ENCODE data around the gene TUBE1.
A peak's percentile ranks its signal among the peaks of the same experiment; 100 is the strongest.
"Not testable (repeated sequence)": the region's sequence is repeated elsewhere in the genome, so short reads cannot be mapped to it uniquely, and the experiment has no call there.

The TUBE1 gene, protein sequence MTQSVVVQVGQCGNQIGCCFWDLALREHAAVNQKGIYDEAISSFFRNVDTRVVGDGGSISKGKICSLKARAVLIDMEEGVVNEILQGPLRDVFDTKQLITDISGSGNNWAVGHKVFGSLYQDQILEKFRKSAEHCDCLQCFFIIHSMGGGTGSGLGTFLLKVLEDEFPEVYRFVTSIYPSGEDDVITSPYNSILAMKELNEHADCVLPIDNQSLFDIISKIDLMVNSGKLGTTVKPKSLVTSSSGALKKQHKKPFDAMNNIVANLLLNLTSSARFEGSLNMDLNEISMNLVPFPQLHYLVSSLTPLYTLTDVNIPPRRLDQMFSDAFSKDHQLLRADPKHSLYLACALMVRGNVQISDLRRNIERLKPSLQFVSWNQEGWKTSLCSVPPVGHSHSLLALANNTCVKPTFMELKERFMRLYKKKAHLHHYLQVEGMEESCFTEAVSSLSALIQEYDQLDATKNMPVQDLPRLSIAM

DNA sequence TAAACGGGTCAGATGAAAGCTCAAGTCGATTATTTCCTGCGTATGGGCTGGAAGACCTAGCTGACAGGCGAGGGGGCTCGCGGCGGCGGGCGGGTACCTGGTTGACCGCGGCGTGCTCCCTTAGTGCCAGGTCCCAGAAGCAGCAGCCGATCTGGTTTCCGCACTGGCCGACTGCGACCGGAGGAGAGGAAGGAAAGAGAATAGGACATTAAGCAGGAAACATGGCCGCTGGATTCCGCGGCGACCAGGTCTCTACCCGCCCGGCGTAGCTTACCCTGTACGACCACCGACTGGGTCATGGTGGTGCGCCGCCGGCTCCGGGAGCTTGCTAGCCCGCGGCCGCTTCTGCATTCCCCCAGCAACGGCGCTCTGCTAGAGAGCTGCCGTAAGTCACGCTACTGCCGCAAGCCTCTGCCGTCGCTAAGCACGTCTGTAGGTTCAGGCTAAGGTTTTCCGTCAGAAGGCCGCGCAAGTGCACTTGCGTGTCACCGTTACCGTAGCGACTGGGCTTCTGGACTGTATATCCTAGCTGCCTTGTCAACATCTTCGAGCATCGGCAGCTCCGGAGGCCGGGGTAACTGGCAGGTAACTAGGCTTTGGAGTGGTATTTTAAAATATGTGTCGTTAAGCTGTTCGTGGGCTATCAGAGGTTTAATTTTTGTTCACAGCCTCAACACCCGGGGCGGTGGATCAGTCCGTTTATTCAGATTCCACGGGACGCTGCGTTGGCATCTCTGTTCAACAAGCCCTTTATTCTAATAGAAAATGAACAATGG lies at the start of gene TUBE1, which contains the start of gene FAM229B:
Gene TUBE1 (minus strand): TSS at position 347 of the 776 bp plus-strand sequence. CDS start 48 bp downstream, at position 299.
Gene FAM229B (plus strand): TSS at position 456 of the 776 bp plus-strand sequence. CDS start 11,693 bp downstream, outside the sequence.
- DNase-seq = peak; percentile 88

DNA sequence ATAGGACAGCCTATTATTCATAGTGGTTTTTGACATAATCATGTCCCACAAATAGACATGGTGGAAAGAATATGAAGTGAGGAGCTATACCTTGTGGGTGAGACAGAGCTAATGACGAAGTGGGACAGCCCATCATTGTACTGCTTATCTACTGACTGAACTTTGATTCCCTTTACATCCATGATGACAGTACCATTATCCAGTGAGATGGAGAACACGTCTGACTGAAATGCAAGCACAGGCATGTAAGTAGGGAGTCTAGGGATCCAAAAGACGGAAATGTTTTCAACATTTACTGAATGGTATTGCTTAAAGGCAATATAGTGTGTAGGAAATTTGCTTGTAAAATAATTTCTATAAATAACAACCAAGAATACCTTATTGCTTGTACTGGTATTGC lies 43.6 kb upstream of the TUBE1 start:
- DNase-seq = no peak

DNA sequence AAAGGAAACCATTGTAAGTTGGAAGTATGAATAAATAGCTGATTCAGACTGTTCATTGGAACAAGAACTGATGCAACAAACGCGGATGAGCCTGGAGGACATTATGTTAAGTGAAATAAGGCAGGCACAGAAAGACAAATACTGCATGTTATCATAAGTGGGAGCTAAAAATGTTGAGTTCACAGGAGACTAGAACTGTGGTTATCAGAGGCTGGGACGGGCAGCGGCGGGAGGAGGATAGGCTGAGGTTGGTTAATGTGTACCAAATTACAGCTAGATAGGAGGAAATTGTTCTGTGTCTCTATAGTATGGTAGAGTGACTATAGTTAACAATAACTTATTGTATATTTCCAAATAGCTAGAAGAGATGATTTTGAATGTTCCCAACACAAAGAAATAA lies 40.9 kb upstream of the TUBE1 start:
- no peak for DNase-seq

DNA sequence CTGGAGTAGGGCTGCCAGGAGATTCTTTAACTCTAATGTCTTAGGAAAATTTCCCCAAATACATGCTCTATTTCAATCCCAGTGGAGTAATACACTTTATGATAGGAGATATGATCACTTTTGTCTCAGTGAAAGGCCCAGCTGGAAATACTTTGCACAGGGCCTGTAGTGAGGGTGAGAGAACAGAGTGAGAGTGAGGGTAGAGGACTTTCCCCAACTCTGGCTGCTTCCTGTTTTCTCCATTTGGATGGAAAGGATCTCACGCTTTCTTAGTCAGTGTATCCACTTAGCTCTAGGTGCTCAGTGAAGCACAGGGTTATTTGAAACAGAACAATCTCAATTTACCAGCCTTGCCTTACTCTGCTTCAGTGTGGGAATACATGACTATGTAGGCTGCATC lies 36.7 kb upstream of the TUBE1 start:
- DNase-seq = no peak

DNA sequence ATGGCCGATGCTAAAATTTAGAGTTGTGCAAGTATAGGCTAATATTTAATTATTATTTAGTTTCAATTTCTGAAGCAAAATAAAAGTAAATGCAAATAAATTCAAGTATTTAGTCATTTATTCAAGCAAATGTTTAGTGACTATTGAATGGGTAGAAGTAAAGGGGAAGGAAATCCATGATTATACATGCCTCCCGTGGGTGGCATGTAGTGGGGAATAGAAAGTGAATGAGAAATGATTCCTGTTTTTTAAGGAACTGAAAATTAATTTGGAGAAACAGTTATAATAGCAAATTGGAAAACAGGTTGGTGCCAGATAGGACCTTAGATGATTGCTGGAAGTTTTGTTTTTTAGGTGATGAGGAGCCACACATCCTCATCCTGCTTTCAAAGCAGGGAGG lies 35.5 kb upstream of the TUBE1 start:
- no peak for DNase-seq

DNA sequence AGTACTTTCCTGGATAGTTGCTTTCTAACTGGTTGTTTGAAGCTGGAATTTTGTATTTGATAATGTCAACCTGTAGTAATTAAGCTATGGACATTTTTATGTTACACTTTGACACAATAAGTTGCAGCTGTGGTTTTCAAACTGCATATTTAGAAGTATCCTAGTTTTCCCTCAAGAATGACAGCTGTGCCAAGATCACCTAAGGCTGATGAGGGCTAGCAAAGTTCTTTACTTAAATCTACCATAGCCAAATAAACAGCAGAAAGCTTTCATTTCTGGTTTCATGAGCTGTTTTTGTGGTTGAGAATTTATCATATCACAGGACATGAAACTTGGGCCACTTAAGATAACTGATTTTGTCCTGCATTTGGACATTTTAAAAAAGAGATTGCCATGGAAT lies 30.8 kb upstream of the TUBE1 start:
- DNase-seq = no peak

DNA sequence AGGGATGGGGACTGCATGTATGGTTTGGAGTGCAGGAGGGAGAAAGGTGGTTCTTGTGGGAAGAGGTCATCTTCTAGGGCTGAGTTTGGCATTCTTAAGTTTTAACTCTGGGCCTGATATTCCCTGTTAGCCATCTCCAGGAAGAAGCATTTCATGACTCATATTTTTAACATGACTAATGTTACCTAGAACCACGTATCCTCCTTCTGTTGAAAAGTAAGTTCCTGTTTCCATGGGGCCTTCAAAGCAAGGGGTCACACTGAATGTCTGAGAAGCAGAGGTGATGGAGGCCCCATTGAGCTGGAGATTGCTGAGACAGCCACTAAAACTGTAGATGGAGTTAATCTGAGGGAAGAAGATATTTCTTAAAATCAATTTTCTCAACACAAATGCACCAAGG lies 30.3 kb upstream of the TUBE1 start:
- DNase-seq = no peak

DNA sequence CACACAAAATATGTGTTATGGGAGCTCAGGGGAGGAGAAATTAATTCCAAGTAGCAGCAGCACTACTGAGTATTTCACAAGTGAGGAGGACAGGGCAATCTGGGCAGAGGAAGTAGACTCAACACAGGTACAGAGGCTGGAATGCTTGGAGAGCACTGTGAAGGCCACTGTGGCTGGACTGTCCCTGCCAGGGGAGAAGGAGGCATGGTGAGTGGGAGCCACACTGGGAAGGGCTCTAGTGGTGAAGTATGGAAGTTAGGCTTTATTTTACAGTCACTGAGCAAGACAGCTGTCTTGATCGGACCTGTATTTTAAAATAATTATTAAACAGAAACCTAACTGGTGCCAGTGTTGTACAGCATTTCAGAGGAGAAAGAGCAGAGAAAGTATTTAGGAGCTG lies 28.9 kb upstream of the TUBE1 start:
- DNase-seq = no peak

DNA sequence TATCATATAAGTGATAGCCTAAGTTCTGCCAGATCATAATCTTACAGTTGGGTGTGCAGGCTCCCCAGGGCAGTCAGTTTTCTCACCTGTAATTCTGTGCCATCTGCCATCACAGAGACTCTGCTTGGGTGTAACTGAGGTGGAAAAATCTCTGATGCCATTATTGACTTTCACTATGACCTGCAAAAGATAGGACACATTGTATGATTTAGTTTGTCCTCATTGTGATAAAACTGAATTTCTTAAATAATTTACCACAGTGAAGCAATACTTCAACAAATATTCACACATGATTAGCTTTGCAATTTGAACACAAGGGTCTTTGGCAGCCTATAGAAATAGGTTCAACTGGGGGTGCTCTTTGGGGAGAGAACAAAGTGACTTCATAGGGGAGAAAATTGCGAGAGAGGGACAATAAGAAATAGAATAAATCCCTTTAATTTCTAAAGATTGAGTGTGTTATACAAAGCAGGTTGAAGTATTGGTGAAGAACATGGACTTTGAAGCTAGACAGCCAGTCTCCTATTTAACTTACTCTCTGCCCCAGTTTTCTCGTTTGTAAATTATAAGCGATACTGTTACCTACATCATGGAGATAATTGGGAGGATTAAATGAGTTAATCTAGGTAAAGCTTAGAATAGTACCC lies 27.4 kb upstream of the TUBE1 start:
- no peak for DNase-seq

DNA sequence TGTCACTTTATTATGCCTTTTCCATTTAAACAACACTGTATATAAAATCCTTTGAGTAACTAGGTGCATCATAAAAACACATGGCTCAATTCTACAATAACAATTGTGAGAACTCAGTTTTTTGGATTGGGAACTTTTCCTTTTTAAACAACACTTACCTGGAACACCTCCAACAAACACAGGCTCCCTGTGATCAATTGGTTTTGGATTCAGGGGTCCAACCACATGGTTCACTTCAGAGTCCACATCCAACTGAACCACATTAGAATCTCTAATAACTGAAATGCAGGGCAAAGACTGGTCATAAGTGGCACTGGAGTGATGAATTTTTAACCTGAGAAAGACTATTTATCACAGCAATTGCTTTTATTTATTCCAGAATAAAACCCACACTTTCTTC lies 26.6 kb upstream of the TUBE1 start:
- no peak for DNase-seq

DNA sequence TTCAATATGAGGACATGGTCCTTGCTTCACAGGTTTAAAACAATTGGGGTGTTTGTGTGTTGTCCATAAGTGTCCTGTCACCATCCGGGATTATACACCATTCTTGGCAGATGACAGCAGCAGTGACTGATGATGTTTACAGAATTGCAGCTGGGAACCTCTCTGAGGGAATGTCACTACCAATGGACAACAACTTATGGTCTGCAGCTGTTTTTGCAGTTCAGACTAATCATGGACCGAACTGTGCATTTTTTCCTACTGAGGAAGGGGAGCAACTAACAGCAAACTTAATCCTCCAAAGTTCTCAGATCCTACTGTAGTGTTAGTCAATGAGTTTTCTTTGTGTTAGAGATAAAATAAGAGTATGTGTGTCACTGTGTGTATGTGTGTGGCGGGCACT lies 26.1 kb upstream of the TUBE1 start:
- DNase-seq = no peak

DNA sequence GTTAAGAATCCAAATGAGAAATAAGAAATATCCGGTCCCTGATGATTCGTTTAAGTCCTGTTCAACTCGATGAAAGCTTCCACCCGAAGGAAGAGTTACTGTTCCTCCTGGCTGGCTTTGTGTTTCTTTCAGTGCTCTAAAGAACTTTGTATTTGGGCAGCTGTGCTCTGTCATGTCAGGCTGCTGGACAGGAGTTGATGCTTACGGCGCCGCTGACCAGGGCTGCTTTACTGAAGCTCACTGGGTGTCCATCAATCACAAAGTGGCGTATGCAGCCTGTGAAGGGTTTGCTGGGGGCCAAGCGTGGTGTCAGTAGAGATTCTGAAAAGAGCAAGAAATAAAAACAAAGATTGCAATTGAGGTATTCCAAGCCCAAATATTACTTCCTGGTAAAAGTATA lies 22.0 kb upstream of the TUBE1 start:
- no peak for DNase-seq

DNA sequence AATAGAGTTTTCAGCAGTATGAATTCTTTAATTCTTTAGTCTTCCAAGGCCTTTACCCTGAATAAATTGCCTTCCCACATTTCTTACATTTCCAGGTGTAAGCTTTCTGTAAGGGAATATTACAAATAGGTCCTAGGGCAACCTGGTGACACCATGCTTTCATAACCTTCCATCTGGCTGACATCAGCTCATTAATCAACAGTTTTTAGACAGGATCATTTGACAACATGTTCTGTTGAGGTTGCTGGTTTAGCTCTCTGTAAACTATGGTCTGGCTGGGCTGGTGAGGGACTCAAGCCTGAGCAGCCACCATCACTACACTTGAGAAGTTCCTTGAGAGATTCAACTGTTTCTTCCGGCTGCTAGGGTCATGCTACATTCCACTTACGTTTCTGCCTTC lies 19.3 kb upstream of the TUBE1 start:
- no peak for DNase-seq

DNA sequence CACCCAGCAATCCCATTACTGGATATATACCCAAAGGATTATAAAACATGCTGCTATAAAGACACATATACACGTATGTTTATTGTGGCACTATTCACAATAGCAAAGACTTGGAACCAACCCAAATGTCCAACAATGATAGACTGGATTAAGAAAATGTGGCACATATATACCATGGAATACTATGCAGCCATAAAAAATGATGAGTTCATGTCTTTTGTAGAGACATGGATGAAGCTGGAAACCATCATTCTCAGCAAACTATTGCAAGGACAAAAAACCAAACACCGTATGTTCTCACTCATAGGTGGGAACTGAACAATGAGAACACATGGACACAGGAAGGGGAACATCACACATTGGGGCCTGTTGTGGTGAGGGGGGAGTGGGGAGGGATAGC lies 18.7 kb upstream of the TUBE1 start:
- not testable (repeated sequence) for DNase-seq

DNA sequence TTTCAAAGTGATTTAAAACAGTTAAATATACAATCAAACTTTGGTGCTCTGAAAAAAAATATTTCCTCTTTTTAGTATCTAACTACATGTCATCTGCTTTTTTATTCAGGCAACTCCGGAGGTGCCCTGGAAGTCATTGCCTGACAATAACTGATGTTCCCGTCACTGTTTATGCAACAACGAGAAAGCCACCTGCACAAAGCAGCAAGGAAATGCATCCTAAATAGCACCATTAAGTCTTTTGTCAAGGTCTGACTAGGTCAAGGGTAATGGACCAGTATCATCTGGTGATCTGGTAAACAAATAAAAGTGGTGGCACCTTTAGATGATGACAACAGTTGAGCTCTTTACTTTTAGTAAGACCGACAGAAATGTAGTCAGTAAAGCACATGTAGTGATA lies 13.3 kb upstream of the TUBE1 start:
- DNase-seq = no peak

DNA sequence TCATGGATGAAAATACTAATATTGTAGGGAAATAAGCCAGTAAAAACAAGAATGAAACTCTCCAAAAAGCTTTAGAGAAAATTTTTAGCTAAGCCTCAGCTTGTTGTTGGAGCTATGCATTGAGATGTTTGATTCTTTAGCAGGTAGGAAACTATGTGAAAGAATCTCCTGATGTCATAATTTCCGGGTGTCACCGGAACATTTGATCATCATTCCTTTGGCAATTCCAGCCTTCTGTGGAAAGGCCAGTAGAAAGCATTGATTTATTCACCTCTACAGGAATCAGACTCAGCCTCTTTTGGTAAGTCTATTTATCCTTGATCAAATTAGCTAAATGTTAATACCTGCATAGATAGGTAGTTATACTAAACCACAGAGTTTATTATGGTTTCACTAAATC lies 9.6 kb upstream of the TUBE1 start:
- DNase-seq = no peak

DNA sequence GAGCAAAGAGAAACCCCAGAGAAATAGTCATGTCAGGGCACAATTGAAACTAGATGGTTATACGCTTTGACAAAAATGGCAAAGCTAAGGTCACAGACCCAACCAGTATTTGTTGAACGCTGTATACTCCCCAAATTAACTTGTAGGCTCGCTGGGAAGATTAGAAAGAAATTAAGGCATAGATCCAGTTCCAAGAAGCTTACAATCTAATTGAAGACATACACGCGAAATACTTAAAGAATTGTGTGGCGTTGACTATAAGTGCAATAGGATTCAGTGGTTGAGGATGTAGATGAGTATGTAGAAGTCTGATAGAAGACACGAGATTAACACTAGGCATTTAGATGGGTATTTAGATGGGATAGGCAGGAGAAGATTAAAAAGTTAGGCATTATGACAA lies 634 bp upstream of the TUBE1 start:
- DNase-seq = no peak

DNA sequence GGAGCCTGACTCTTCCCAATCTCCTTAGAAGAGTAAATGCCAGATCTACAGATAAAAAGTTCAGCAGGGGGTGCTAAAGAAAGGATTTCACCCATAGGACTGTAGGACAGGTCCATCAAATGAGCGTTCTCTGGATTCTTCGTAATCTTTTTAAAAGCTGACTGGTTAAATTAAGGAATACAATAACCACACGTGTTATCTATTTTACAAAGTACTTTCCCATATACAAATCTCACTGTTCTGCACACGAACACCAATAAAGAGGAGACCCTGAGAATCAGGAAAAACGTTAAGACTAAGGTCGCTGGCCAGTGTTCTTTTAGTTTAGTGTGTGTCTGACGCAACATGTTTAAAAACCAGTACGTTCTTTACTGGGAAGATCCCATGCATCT lies 542 bp downstream of the TUBE1 start:
- DNase-seq = no peak

DNA sequence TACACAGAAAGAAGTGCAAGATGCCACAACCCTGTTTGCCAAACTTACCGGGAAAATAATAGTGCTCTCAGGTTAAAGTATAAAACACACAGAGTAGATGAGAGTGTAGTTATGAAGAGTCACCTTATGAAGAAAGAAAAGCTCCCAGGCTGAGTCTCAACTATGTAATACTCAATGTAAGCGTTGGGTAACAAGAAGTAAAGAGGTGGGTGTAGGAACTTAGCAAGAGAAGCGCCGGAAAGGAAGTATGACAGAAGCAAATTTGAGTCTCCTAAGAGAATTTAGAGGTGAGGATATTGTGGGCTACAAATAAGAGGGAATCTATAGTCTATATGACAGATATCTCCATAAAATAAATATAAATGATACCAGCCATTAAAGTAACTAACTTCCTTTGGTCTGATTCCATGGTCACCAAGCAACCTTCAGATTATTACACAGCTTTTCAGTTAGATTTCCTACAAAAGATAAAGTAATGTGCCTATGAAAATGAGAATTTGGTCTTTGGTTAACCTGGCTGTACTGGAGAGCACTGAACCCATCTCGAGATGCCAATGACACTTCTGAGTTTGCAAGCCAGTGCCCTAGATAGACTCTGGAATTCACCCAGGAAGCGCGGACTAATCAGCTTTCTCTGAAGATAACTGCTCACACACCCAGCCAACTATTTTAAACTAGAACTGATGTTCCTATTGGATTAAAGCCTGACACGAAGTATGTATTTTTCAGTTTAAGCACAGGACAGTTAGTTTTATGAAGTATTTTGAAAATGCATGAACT lies 1.8 kb downstream of the TUBE1 start:
- DNase-seq = no peak

DNA sequence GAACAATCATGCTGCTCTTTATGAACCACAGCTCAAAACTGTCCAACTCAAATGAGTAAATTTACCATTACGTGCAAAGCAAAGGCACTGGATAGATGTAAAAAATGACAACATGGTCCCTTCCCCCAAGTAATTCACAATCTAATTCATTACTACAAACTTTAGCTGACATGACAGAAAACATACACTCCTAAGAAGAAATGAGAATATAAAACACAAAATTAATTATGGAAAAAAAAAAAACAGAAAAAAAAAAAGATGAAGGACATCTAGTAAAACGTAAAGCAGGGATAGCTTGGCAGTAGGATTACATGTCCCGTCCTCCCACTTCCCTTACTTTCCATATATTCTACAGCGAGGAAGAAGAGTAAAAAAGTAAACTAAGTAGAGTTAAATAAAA lies 5.7 kb downstream of the TUBE1 start:
- no peak for DNase-seq

DNA sequence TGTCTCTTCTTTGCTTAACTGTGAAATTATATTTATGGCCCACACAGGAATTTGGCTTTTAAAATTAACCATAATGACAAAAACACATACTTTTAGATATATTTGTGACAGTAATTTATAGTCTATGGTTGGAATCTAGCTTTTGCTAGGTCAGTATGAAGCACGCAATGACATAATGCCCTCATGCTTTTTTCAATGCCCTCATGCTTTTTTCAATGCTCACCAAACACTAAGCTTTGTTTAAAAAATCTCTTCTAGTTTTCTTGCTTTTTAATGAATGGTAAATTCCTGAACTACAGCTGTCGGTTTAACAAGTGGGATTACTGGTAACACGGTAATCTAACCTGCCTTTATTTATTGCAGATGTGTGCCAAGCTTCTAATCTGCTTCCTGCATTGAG lies 20.7 kb downstream of the TUBE1 start:
- DNase-seq = no peak

DNA sequence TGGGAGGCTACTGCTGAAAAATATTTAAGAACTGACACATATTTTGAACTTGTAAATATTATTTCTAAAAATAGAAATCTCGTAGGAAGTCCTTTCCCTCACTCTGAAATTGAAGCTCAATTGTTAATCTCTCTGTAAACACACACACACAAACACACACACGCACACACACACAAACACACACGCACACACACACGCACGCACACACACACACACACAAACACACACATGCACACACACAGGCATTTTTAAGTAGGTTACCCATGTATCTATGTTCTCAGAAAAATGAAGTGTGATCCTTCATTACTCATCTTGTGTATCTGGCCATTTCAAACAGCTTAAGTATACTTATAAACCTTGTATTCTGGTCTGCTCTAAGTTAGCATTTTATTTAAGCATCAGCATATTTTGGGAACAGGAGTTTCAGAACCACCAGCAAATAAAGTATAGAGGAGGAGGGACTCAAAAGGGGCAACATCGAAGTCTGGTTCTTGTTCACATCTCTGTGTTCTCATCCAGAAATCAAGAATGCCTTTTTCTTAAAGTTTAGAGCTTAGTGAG lies 21.8 kb downstream of the TUBE1 start:
- DNase-seq = no peak

DNA sequence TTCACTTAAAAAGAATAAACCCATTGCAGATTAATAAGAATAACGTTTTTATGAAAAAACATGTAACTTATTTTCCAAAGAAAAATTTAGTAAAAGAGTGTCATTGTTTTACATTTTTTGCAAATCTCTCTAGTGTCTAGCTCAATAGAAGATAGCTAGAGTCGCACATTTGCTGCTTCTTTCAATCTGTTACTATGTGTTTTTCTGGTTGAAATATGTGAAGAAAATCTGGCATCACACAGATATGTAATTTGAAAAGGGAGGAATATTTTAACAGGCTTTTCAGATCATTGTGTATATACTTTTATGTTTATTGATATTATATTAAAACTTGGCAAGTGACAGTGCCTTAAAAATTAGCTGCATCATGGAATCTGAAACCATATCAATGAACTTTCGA lies 24.3 kb downstream of the TUBE1 start:
- no peak for DNase-seq

Data from activated CD4-positive, alpha-beta T cell treated with anti-CD3 and anti-CD28 coated beads, Interleukin-2, amount 50 U/mL, for 1 hour (primary cell).